HCT116 (cell line): ENCODE data around the gene RABGAP1. TPM values are rescaled to one million over a fixed set of nuclear protein-coding genes. Genes with fewer than 3 reads are reported as not detected.

Source experiments
- ATAC-seq: fragments of 200-7000 bp; cut with Tn5 transposase; 2 replicates; pipeline ENCODE4 v1.9.1; 2020; ENCODE audit warnings: mild to moderate bottlenecking, moderate library complexity
- BruUV-seq: library from RNA; stranded (reverse); fragments of 400-500 nt; replicated peaks from 2 replicates; lab custom pipeline; 2021; lab: Mats Ljungman, UMichigan
- CTCF ChIA-PET: fragments of 300-600 bp; sonication (Branson Sonifier 250); formaldehyde crosslinking; loops from one replicate; lab custom pipeline; 2021; ENCODE audit warnings: antibody characterized with exemption; lab: Charles Lee
- POLR2A ChIA-PET: fragments of 300-600, 350-600 bp; sonication (Branson Sonifier 250); formaldehyde crosslinking; loops from one replicate; lab custom pipeline; 2021; ENCODE audit warnings: antibody characterized with exemption; lab: Charles Lee
- RAD21 ChIA-PET, 2 experiments: fragments of 300-600 bp; sonication (Branson Sonifier 250); formaldehyde crosslinking; loops; one replicate each; lab custom pipeline; 2023; ENCODE audit warnings: low total read pairs in 2 of 2; ENCODE audit not compliant: uncharacterized antibody in 2 of 2, unreplicated experiment in 2 of 2, low non-redundant PET in 1 of 2; lab: Charles Lee
- DNase-seq: peaks from one replicate; pipeline ENCODE4 v3.0.0-alpha.2; 2010; ENCODE audit warnings: low read depth, low spot score
- H2AFZ ChIP-seq: fragments of 200-600 bp; shearing (Covaris generic), sonication (generic); 2 replicates; pipeline ENCODE4 v1.6.1; 2017; ENCODE audit warnings: low read depth, mixed run types, mixed read lengths, antibody characterized with exemption, low read length; ENCODE audit not compliant: poor library complexity, severe bottlenecking
- H3K27ac ChIP-seq: 2 replicates; pipeline ENCODE4 v1.5.1; 2012; ENCODE audit warnings: low read depth, low read length
- H3K27me3 ChIP-seq: fragments of 200-600 bp; sonication (generic); 2 replicates; pipeline ENCODE4 v1.6.1; 2016; ENCODE audit warnings: mixed run types, low read length, mixed read lengths; ENCODE audit not compliant: insufficient read depth
- H3K36me3 ChIP-seq, 2 experiments: fragments of 200-500 bp in 1 of 2; fragments of 200-600 bp in 1 of 2; sonication (Bioruptor generic) in 1 of 2; sonication (generic) in 1 of 2; 2 replicates each; pipeline versions ENCODE4 v1.5.1 to v1.6.1; 2014 to 2016; ENCODE audit warnings: low read length in 2 of 2, inconsistent platforms in 1 of 2, mixed read lengths in 1 of 2, mixed run types in 1 of 2; ENCODE audit not compliant: insufficient read depth in 2 of 2, control insufficient read depth in 1 of 2
- H3K4me1 ChIP-seq, 2 experiments: fragments of 200-600 bp in 1 of 2; sonication (generic) in 1 of 2; 2 replicates each; pipeline versions ENCODE4 v1.5.1 to v1.6.1; 2012 to 2017; ENCODE audit warnings: low read length in 2 of 2, inconsistent platforms in 1 of 2, mild to moderate bottlenecking in 1 of 2, mixed read lengths in 1 of 2, mixed run types in 1 of 2, moderate library complexity in 1 of 2; ENCODE audit not compliant: insufficient read depth in 2 of 2, control insufficient read depth in 1 of 2
- H3K4me2 ChIP-seq: fragments of 200-600 bp; sonication (generic); 2 replicates; pipeline ENCODE4 v1.6.1; 2017; ENCODE audit warnings: mixed run types, low read length, mixed read lengths
- H3K4me3 ChIP-seq, 2 experiments: fragments of 200-600 bp in 1 of 2; sonication (generic) in 1 of 2; replicated peaks in 1 of 2; 2 replicates each; pipeline ENCODE4 v1.5.1; 2011 to 2016; ENCODE audit warnings: low read length in 2 of 2, control low read depth in 1 of 2, low read depth in 1 of 2, mild to moderate bottlenecking in 1 of 2, mixed read lengths in 1 of 2, mixed run types in 1 of 2
- H3K79me2 ChIP-seq: fragments of 200-600 bp; sonication (generic); 2 replicates; pipeline ENCODE4 v1.6.1; 2017; ENCODE audit warnings: mild to moderate bottlenecking, mixed run types, low read length, moderate library complexity, mixed read lengths; ENCODE audit not compliant: insufficient read depth
- H3K9ac ChIP-seq: fragments of 200-600 bp; sonication (generic); 2 replicates; pipeline ENCODE4 v1.6.1; 2016; ENCODE audit warnings: low read length, mixed read lengths
- H3K9me2 ChIP-seq: fragments of 200-600 bp; sonication (generic), shearing (Covaris generic); 2 replicates; pipeline ENCODE4 v1.6.1; 2017; ENCODE audit warnings: mixed run types, mild to moderate bottlenecking, moderate library complexity; ENCODE audit not compliant: insufficient read depth
- H3K9me3 ChIP-seq, 2 experiments: fragments of 200-500 bp in 1 of 2; fragments of 200-600 bp in 1 of 2; sonication (Bioruptor generic) in 1 of 2; sonication (generic) in 1 of 2; 2 replicates each; pipeline ENCODE4 v1.6.1; 2014 to 2017; ENCODE audit warnings: low read length in 2 of 2, mixed read lengths in 2 of 2, inconsistent platforms in 1 of 2, low read depth in 1 of 2, mild to moderate bottlenecking in 1 of 2, mixed run types in 1 of 2, moderate library complexity in 1 of 2; ENCODE audit not compliant: control insufficient read depth in 1 of 2, insufficient read depth in 1 of 2
- H4K20me1 ChIP-seq: fragments of 200-600 bp; sonication (generic), shearing (Covaris generic); 2 replicates; pipeline ENCODE4 v1.6.1; 2017; ENCODE audit warnings: mixed run types, mild to moderate bottlenecking, moderate library complexity; ENCODE audit not compliant: insufficient read depth
- CBX3 ChIP-seq: IDR thresholded peaks from 2 replicates; pipeline ENCODE4 v1.6.1; 2012; ENCODE audit warnings: low read depth
- CEBPB ChIP-seq: IDR thresholded peaks from 2 replicates; pipeline ENCODE4 v1.6.1; 2012; ENCODE audit warnings: low read depth
- CTCF ChIP-seq, 3 experiments: fragments of 200-600 bp in 1 of 3; sonication (generic) in 1 of 3; IDR thresholded peaks in 2 of 3; conservative IDR thresholded peaks in 1 of 3; 2 replicates each; pipeline ENCODE4 v1.5.1; 2012 to 2017; ENCODE audit warnings: low read depth in 2 of 3, low read length in 2 of 3, antibody characterized with exemption in 1 of 3, borderline replicate concordance in 1 of 3, control low read depth in 1 of 3, mild to moderate bottlenecking in 1 of 3, mixed read lengths in 1 of 3, mixed run types in 1 of 3, moderate library complexity in 1 of 3; ENCODE audit not compliant: insufficient read depth in 1 of 3
- EZH2 ChIP-seq: fragments of 200-600 bp; sonication (generic); IDR thresholded peaks from 2 replicates; pipeline ENCODE4 v1.6.1; 2017; ENCODE audit warnings: antibody characterized with exemption, mixed run types
- EZH2phosphoT487 ChIP-seq: fragments of 200-600 bp; IDR thresholded peaks from 2 replicates; pipeline ENCODE4 v1.6.1; 2018; ENCODE audit warnings: antibody characterized with exemption, borderline replicate concordance
- FOSL1 ChIP-seq: IDR thresholded peaks from 2 replicates; pipeline ENCODE4 v1.6.1; 2012; ENCODE audit warnings: low read depth
- JUND ChIP-seq: IDR thresholded peaks from 2 replicates; pipeline ENCODE4 v1.6.1; 2012
- POLR2A ChIP-seq: IDR thresholded peaks from 2 replicates; pipeline ENCODE4 v1.7.0; 2011; ENCODE audit warnings: borderline replicate concordance; ENCODE audit not compliant: insufficient read depth, insufficient read length; ENCODE audit errors: extremely low read depth
- POLR2AphosphoS5 ChIP-seq: IDR thresholded peaks from 2 replicates; pipeline ENCODE4 v1.6.1; 2011; ENCODE audit warnings: mild to moderate bottlenecking, low read depth, low read length, moderate library complexity
- RAD21 ChIP-seq: IDR thresholded peaks from 2 replicates; pipeline ENCODE4 v1.6.1; 2012; ENCODE audit warnings: low read depth, mild to moderate bottlenecking
- REST ChIP-seq: IDR thresholded peaks from 2 replicates; pipeline ENCODE4 v1.6.1; 2012; ENCODE audit warnings: low read depth
- SIN3A ChIP-seq: IDR thresholded peaks from 2 replicates; pipeline ENCODE4 v1.6.1; 2012; ENCODE audit warnings: low read depth
- TCF7L2 ChIP-seq: IDR thresholded peaks from 2 replicates; pipeline ENCODE4 v1.7.0; 2011; ENCODE audit warnings: borderline replicate concordance, inconsistent platforms; ENCODE audit not compliant: insufficient read depth, insufficient read length; ENCODE audit errors: extremely low read depth
- ZFX ChIP-seq: fragments of 450-650 bp; IDR thresholded peaks from 2 replicates; pipeline ENCODE4 v1.6.1; 2017
- ZNF274 ChIP-seq: fragments of 200-500 bp; sonication (Bioruptor generic); IDR thresholded peaks from 2 replicates; pipeline ENCODE4 v1.6.1; 2014; ENCODE audit warnings: mild to moderate bottlenecking, low read depth, low read length, inconsistent platforms
- intact Hi-C: fragments of 100-400 bp; cut with micrococcal nuclease; formaldehyde crosslinking; loops from 2 replicates; pipeline ENCODE4 v1.10.0; 2022
- total RNA-seq: library from RNA; stranded (reverse); gene quantifications from one replicate; pipeline ENCODE4 v1.2.1, GENCODE V29; 2021; ENCODE audit not compliant: unreplicated experiment

RABGAP1 gene
- total RNA-seq, 1 experiment from 2014 or later: 29.7 TPM

- Histone ChIP-seq H3K27ac (no peak overlapping the region), H3K4me2 (no peak overlapping the region), H3K9me2 (no peaks in the 10 kb centered on the region), H3K4me1 (no peaks in the 10 kb centered on the region), H3K9ac (no peak overlapping the region), H3K4me3 (no peak overlapping the region), H2AFZ (no peak overlapping the region), H3K36me3 (no peaks in the 10 kb centered on the region), H3K79me2 (no peaks in the 10 kb centered on the region), H4K20me1 (no peaks in the 10 kb centered on the region), H3K27me3 (no peaks in the 10 kb centered on the region), H3K9me3 (no peaks in the 10 kb centered on the region)
- ChIA-PET RAD21 (no interaction called here), POLR2A (no interaction called here), CTCF (no interaction called here)
- TF ChIP-seq FOSL1 (no peak), EZH2phosphoT487 (no peak), POLR2A (no peak), EZH2 (no peak), POLR2AphosphoS5 (no peak), ZNF274 (no peak), ZFX (no peak), CBX3 (no peak), SIN3A (no peak)
- DNase-seq: no peak
- intact Hi-C loops: no loop called here
- ATAC-seq: no peak
- BruUV-seq: no TSS peak
Observed at GRCh38 chr9:123035791-123036190, 95.0 kb downstream of the RABGAP1 start.

GRCh38 chr9:123036893-123037545 lies 96.2 kb downstream of the RABGAP1 start:
- H3K36me3 ChIP-seq: no peaks in the 10 kb centered on the region
- H3K9me3 ChIP-seq: no peaks in the 10 kb centered on the region
- intact Hi-C loops: no loop called here
- no peak overlapping the region for H3K4me3 ChIP-seq
- no peaks in the 10 kb centered on the region for H3K4me1 ChIP-seq
- ChIA-PET CTCF (no interaction called here), POLR2A (no interaction called here), RAD21 (no interaction called here)
- H3K9ac ChIP-seq: no peak overlapping the region
- no TSS peak for BruUV-seq
- H3K9me2 ChIP-seq: no peaks in the 10 kb centered on the region
- H3K79me2 ChIP-seq: no peaks in the 10 kb centered on the region
- H3K27ac ChIP-seq: no peak overlapping the region
- H3K27me3 ChIP-seq: no peaks in the 10 kb centered on the region
- H2AFZ ChIP-seq: no peak overlapping the region
- no peaks in the 10 kb centered on the region for H4K20me1 ChIP-seq
- DNase-seq: no peak
- ATAC-seq: no peak
- no peak overlapping the region for H3K4me2 ChIP-seq
- TF ChIP-seq RAD21 (no peak), ZNF274 (no peak), REST (no peak), SIN3A (no peak), CTCF (IDR thresholded peaks at IDR 0.05 in 2 of 3, conservative IDR thresholded peaks at IDR 0.05 in 1 of 3; ENCODE audit: borderline replicate concordance in 1 of 3, insufficient read depth in 1 of 3, low read depth in 2 of 3, low read length in 2 of 3) (no peak), CEBPB (no peak), JUND (no peak), TCF7L2 (no peak), EZH2phosphoT487 (no peak), ZFX (no peak)
